ENCODE measurements around the gene ZNF660. TPM values are rescaled to one million over a fixed set of nuclear protein-coding genes. Genes with fewer than 3 reads are reported as not detected.

ZNF660 gene
- total RNA-seq, 1 donor from 2014 or later, result 15.5 TPM

- H3K9me3 Mint-ChIP-seq (ENCODE audit: unreplicated experiment), result no peaks in the 10 kb centered on the region
- H3K27ac Mint-ChIP-seq (ENCODE audit: unreplicated experiment), result no peak overlapping the region
- peaks cover 56% of the 10 kb centered on the region for H3K36me3 Mint-ChIP-seq (ENCODE audit: low read depth, unreplicated experiment)
- peak overlapping the region; percentile 70 for H3K4me3 Mint-ChIP-seq (ENCODE audit: unreplicated experiment)
- no peaks in the 10 kb centered on the region for H3K4me1 Mint-ChIP-seq (ENCODE audit: unreplicated experiment)
- no peak for TF ChIP-seq CTCF (IDR thresholded peaks at IDR 0.05; ENCODE audit: unreplicated experiment)
- no peaks in the 10 kb centered on the region for H3K27me3 Mint-ChIP-seq (ENCODE audit: unreplicated experiment)
- no peak for DNase-seq (ENCODE audit: low spot score)
These were observed 57.6 kb downstream of the ZNF660 start for GRCh38 chr3:44642337-44642736.

GRCh38 chr3:44643024-44643423, 58.3 kb downstream of the ZNF660 start:
- Mint-ChIP-seq H3K36me3 (ENCODE audit: low read depth, unreplicated experiment) (peaks cover 54% of the 10 kb centered on the region), H3K27ac (ENCODE audit: unreplicated experiment) (no peak overlapping the region), H3K4me1 (ENCODE audit: unreplicated experiment) (peaks cover 6% of the 10 kb centered on the region), H3K4me3 (ENCODE audit: unreplicated experiment) (peak overlapping the region; percentile 77), H3K9me3 (ENCODE audit: unreplicated experiment) (no peaks in the 10 kb centered on the region), H3K27me3 (ENCODE audit: unreplicated experiment) (no peaks in the 10 kb centered on the region)
- DNase-seq (ENCODE audit: low spot score), result no peak
- no peak for TF ChIP-seq CTCF (IDR thresholded peaks at IDR 0.05; ENCODE audit: unreplicated experiment)

GRCh38 chr3:44647771-44648170, 63.0 kb downstream of the ZNF660 start:
- H3K9me3 Mint-ChIP-seq (ENCODE audit: unreplicated experiment), result no peaks in the 10 kb centered on the region
- H3K4me1 Mint-ChIP-seq (ENCODE audit: unreplicated experiment), result peaks cover 10% of the 10 kb centered on the region
- peaks cover 28% of the 10 kb centered on the region for H3K36me3 Mint-ChIP-seq (ENCODE audit: low read depth, unreplicated experiment)
- TF ChIP-seq CTCF (IDR thresholded peaks at IDR 0.05; ENCODE audit: unreplicated experiment), result no peak
- H3K4me3 Mint-ChIP-seq (ENCODE audit: unreplicated experiment), result peak overlapping the region; percentile 96
- no peak for DNase-seq (ENCODE audit: low spot score)
- H3K27ac Mint-ChIP-seq (ENCODE audit: unreplicated experiment), result peak overlapping the region; percentile 96
- H3K27me3 Mint-ChIP-seq (ENCODE audit: unreplicated experiment), result no peaks in the 10 kb centered on the region

GRCh38 chr3:44648564-44649229, 63.9 kb downstream of the ZNF660 start, which contains the start of gene ZNF35:
Gene ZNF35, plus strand, starts transcription at chr3:44648732. Its CDS starts 2,336 bp downstream, at chr3:44651068.
- Mint-ChIP-seq H3K36me3 (ENCODE audit: low read depth, unreplicated experiment) (peaks cover 26% of the 10 kb centered on the region), H3K4me1 (ENCODE audit: unreplicated experiment) (peaks cover 10% of the 10 kb centered on the region), H3K27me3 (ENCODE audit: unreplicated experiment) (no peaks in the 10 kb centered on the region), H3K27ac (ENCODE audit: unreplicated experiment) (peak within 1 kb of the TSS; percentile 96), H3K9me3 (ENCODE audit: unreplicated experiment) (no peaks in the 10 kb centered on the region), H3K4me3 (ENCODE audit: unreplicated experiment) (peak within 1 kb of the TSS; percentile 96)
- peak; percentile 87 for DNase-seq (ENCODE audit: low spot score)
- no peak for TF ChIP-seq CTCF (IDR thresholded peaks at IDR 0.05; ENCODE audit: unreplicated experiment)

Other genes with a start within 250 kb of the ZNF660 start
- gene TCAIM, start 246.2 kb upstream of the ZNF660 start, total RNA-seq (ENCODE audit: unreplicated experiment), result 20.5 TPM
- 31.5 TPM for gene ZNF445, start 107.3 kb upstream of the ZNF660 start, total RNA-seq (ENCODE audit: unreplicated experiment)
- gene ZKSCAN7, start 29.8 kb upstream of the ZNF660 start, total RNA-seq (ENCODE audit: unreplicated experiment), result 2.2 TPM
- gene ZNF197, start 40.1 kb downstream of the ZNF660 start, total RNA-seq (ENCODE audit: unreplicated experiment), result 29.6 TPM
- 29.1 TPM for gene ZNF35, start 63.8 kb downstream of the ZNF660 start, total RNA-seq (ENCODE audit: unreplicated experiment)
- gene ZNF502, start 127.7 kb downstream of the ZNF660 start, total RNA-seq (ENCODE audit: unreplicated experiment), result 2.6 TPM
- gene ZNF501, start 144.7 kb downstream of the ZNF660 start, total RNA-seq (ENCODE audit: unreplicated experiment), result 4.7 TPM
- gene KIAA1143, start 176.7 kb downstream of the ZNF660 start, total RNA-seq (ENCODE audit: unreplicated experiment), result 37.9 TPM
- 6.0 TPM for gene KIF15, start 176.8 kb downstream of the ZNF660 start, total RNA-seq (ENCODE audit: unreplicated experiment)

All from endothelial cell (in vitro differentiated cells).